T47D (cell line): ENCODE data around the gene SLC35B3.
"Not testable (repeated sequence)": the region's sequence is repeated elsewhere in the genome, so short reads cannot be mapped to it uniquely, and the experiment has no call there.

Experiments
- DNase-seq, 2 experiments: peaks; one replicate each; pipeline versions ENCODE4 v3.0.0 to v3.0.0-alpha.2; 2011 to 2012; ENCODE audit warnings: low read depth in 1 of 2, low spot score in 1 of 2
- JUND ChIP-seq: IDR thresholded peaks from 2 replicates; pipeline ENCODE4 v1.6.1; 2012; ENCODE audit warnings: low read depth
- in situ Hi-C: cut with HindIII; loops from 2 replicates; pipeline ENCODE4 v1.10.0; 2016; ENCODE audit warnings: low sequenced_read_pairs, low pct_unique_long_range_greater_than_20kb

Gene SLC35B3

GRCh38 chr6:8437813-8438212, 2.5 kb upstream of the SLC35B3 start:
- in situ Hi-C loops = no loop called here
- TF ChIP-seq JUND = no peak
- no peak for DNase-seq

GRCh38 chr6:8436966-8437365, 1.6 kb upstream of the SLC35B3 start:
- DNase-seq = no peak
- in situ Hi-C loops = no loop called here
- no peak for TF ChIP-seq JUND

GRCh38 chr6:8435845-8436168, 462 bp upstream of the SLC35B3 start:
- in situ Hi-C loops = no loop called here
- DNase-seq = peak in 1 of 2 experiments; percentile 68
- TF ChIP-seq JUND = no peak

- no peak for TF ChIP-seq JUND
- DNase-seq = peak in 1 of 2 experiments; percentile 9
- in situ Hi-C loops = no loop called here
Observed at GRCh38 chr6:8434727-8435092, 635 bp downstream of the SLC35B3 start.

GRCh38 chr6:8432614-8433013, 2.7 kb downstream of the SLC35B3 start:
- no peak for DNase-seq
- TF ChIP-seq JUND = no peak
- in situ Hi-C loops = no loop called here

GRCh38 chr6:8429821-8430220, 5.5 kb downstream of the SLC35B3 start:
- in situ Hi-C loops = no loop called here
- no peak for DNase-seq
- no peak for TF ChIP-seq JUND

- in situ Hi-C loops, DNase-seq: not testable (repeated sequence)
Observed at GRCh38 chr6:8426544-8426943, 8.8 kb downstream of the SLC35B3 start.

GRCh38 chr6:8420031-8420588, 15.2 kb downstream of the SLC35B3 start:
- in situ Hi-C loops = no loop called here
- no peak for DNase-seq
- no peak for TF ChIP-seq JUND

- DNase-seq = no peak
- in situ Hi-C loops = no loop called here
- no peak for TF ChIP-seq JUND
Observed at GRCh38 chr6:8415913-8416312, 19.4 kb downstream of the SLC35B3 start.

GRCh38 chr6:8415280-8415679, 20.1 kb downstream of the SLC35B3 start:
- DNase-seq = no peak
- no peak for TF ChIP-seq JUND
- in situ Hi-C loops = no loop called here

GRCh38 chr6:8414844-8415243, 20.5 kb downstream of the SLC35B3 start:
- TF ChIP-seq JUND = no peak
- DNase-seq = no peak
- in situ Hi-C loops = no loop called here

GRCh38 chr6:8405946-8406345, 29.4 kb downstream of the SLC35B3 start:
- in situ Hi-C loops, DNase-seq: not testable (repeated sequence)

- no peak for TF ChIP-seq JUND
- in situ Hi-C loops = no loop called here
Observed at GRCh38 chr6:8402546-8402945, 32.8 kb downstream of the SLC35B3 start.

GRCh38 chr6:8400663-8401062, 34.7 kb downstream of the SLC35B3 start:
- DNase-seq = no peak
- TF ChIP-seq JUND = no peak
- in situ Hi-C loops = no loop called here

More at GRCh38 chr6:8402546-8402945, 32.8 kb downstream of the SLC35B3 start:
- DNase-seq = no peak

- no peak for TF ChIP-seq JUND
- DNase-seq = no peak
- in situ Hi-C loops = no loop called here
Observed at GRCh38 chr6:8392569-8392968, 42.8 kb downstream of the SLC35B3 start.
